Measurements from ENCODE around the gene NEDD9. TPM values are rescaled to one million over a fixed set of nuclear protein-coding genes. Genes with fewer than 3 reads are reported as not detected.

Gene NEDD9
- total and polyA plus RNA-seq, 2 of the 4 experiments (the other 2 are of a cell fraction): 7.6 to 16.5 TPM

DNA sequence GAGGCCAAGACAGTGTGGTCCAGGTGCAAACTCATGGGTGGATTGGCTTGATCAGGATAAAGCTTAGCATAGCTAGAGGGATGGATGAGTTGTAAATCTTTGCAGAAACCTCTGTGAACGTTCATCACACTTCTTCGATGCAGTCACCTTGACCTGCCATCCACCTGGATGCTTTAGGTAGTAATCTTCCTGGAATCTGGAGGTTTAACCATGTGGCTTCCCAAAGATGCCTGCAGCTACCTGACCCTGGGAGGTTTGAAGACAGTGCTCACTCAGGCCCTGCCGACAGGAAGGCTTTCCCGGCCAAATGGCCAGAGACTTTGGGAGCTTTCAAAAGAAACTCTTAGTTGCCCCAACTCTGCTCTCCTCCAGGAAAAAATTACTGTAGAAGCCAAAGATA, 65.5 kb downstream of the NEDD9 start:
- H4K91ac ChIP-seq (ENCODE audit: insufficient read depth, low read depth, low read length): no peak overlapping the region
- H2AK5ac ChIP-seq (ENCODE audit: low read depth, low read length): no peak overlapping the region
- no peaks in the 10 kb centered on the region for H3K36me3 ChIP-seq (ENCODE audit: control insufficient read depth, insufficient read depth, low read length)
- H3K4me2 ChIP-seq (ENCODE audit: low read depth, low read length): no peak overlapping the region
- no TSS peak for BruUV-seq (replicated peaks)
- ATAC-seq (ENCODE audit: low read depth): no peak
- H3K4ac ChIP-seq (ENCODE audit: low read depth, low read length): no peak overlapping the region
- no peak overlapping the region for H2BK20ac ChIP-seq (ENCODE audit: low read depth, low read length)
- no peak overlapping the region for H2BK120ac ChIP-seq (ENCODE audit: low read depth, low read length)
- DNase-seq: no peak
- no peak overlapping the region for H3K9ac ChIP-seq (ENCODE audit: low read depth, low read length)
- H4K5ac ChIP-seq (ENCODE audit: low read depth, low read length): no peak overlapping the region
- H3K27ac ChIP-seq (ENCODE audit: insufficient read depth, low read length): no peak overlapping the region
- H4K20me1 ChIP-seq (ENCODE audit: insufficient read depth, low read length): no peaks in the 10 kb centered on the region
- H3K9me1 ChIP-seq (ENCODE audit: insufficient read depth, low read length): peaks cover 6% of the 10 kb centered on the region
- no peak overlapping the region for H3K14ac ChIP-seq (replicated peaks; ENCODE audit: low read depth, low read length)
- dilution Hi-C loops (cut with HindIII; ENCODE audit: low sequenced_read_pairs, unreplicated experiment): no loop called here
- H2AFZ ChIP-seq (replicated peaks; ENCODE audit: low read length, poor library complexity): no peak overlapping the region
- H3K23ac ChIP-seq (ENCODE audit: low read depth, low read length): no peak overlapping the region
- no peak overlapping the region for H4K8ac ChIP-seq (ENCODE audit: low read depth in 2 of 2, low read length in 2 of 2)
- no peaks in the 10 kb centered on the region for H3K9me3 ChIP-seq (ENCODE audit: control insufficient read depth, insufficient read depth, low read length)
- no peaks in the 10 kb centered on the region for H3K27me3 ChIP-seq (ENCODE audit: control insufficient read depth, insufficient read depth, low read length)
- no peak overlapping the region for H3K4me3 ChIP-seq (ENCODE audit: insufficient read depth, low read depth, low read length)
- no peak overlapping the region for H3K18ac ChIP-seq (ENCODE audit: low read depth, low read length)
- in situ Hi-C loops (cut with MboI; ENCODE audit: low sequenced_read_pairs): no loop called here
- intact Hi-C loops (cut with micrococcal nuclease): no loop called here
- no peak for TF ChIP-seq MXI1 (IDR thresholded peaks at IDR 0.05; ENCODE audit: borderline replicate concordance, low read depth, low read length)
- TF ChIP-seq RCOR1 (IDR thresholded peaks at IDR 0.05; ENCODE audit: insufficient replicate concordance, low read length): no peak
- no peak for TF ChIP-seq RFX5 (IDR thresholded peaks at IDR 0.05; ENCODE audit: low read depth, low read length)
- no peak for TF ChIP-seq BHLHE40 (IDR thresholded peaks at IDR 0.05; ENCODE audit: low read depth, low read length)
- TF ChIP-seq FOS (IDR thresholded peaks at IDR 0.05; ENCODE audit: low read depth, low read length): no peak
- TF ChIP-seq NFE2L2 (IDR thresholded peaks at IDR 0.05; ENCODE audit: low read depth, low read length): no peak
- TF ChIP-seq, protein P1, sequence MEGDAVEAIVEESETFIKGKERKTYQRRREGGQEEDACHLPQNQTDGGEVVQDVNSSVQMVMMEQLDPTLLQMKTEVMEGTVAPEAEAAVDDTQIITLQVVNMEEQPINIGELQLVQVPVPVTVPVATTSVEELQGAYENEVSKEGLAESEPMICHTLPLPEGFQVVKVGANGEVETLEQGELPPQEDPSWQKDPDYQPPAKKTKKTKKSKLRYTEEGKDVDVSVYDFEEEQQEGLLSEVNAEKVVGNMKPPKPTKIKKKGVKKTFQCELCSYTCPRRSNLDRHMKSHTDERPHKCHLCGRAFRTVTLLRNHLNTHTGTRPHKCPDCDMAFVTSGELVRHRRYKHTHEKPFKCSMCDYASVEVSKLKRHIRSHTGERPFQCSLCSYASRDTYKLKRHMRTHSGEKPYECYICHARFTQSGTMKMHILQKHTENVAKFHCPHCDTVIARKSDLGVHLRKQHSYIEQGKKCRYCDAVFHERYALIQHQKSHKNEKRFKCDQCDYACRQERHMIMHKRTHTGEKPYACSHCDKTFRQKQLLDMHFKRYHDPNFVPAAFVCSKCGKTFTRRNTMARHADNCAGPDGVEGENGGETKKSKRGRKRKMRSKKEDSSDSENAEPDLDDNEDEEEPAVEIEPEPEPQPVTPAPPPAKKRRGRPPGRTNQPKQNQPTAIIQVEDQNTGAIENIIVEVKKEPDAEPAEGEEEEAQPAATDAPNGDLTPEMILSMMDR (conservative IDR thresholded peaks at IDR 0.05; ENCODE audit: low read depth, low read length): no peak
- no peak for TF ChIP-seq SMC3 (IDR thresholded peaks at IDR 0.05; ENCODE audit: low read depth, low read length)
- no peak for TF ChIP-seq MAFK (IDR thresholded peaks at IDR 0.05; ENCODE audit: low read depth, low read length)
- TF ChIP-seq, protein P2, sequence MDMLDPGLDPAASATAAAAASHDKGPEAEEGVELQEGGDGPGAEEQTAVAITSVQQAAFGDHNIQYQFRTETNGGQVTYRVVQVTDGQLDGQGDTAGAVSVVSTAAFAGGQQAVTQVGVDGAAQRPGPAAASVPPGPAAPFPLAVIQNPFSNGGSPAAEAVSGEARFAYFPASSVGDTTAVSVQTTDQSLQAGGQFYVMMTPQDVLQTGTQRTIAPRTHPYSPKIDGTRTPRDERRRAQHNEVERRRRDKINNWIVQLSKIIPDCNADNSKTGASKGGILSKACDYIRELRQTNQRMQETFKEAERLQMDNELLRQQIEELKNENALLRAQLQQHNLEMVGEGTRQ (IDR thresholded peaks at IDR 0.05; ENCODE audit: low read depth, low read length): no peak
- TF ChIP-seq CEBPB (IDR thresholded peaks at IDR 0.05; ENCODE audit: low read depth, low read length): no peak
- TF ChIP-seq CHD1 (IDR thresholded peaks at IDR 0.05; ENCODE audit: low read depth, low read length): no peak
- TF ChIP-seq RAD21 (IDR thresholded peaks at IDR 0.05; ENCODE audit: low read length): no peak
- no peak for TF ChIP-seq POLR2A (IDR thresholded peaks at IDR 0.05; ENCODE audit: low read depth, low read length)
- no peak for TF ChIP-seq MAZ (IDR thresholded peaks at IDR 0.05; ENCODE audit: borderline replicate concordance, low read depth, low read length)
- TF ChIP-seq, protein P3, sequence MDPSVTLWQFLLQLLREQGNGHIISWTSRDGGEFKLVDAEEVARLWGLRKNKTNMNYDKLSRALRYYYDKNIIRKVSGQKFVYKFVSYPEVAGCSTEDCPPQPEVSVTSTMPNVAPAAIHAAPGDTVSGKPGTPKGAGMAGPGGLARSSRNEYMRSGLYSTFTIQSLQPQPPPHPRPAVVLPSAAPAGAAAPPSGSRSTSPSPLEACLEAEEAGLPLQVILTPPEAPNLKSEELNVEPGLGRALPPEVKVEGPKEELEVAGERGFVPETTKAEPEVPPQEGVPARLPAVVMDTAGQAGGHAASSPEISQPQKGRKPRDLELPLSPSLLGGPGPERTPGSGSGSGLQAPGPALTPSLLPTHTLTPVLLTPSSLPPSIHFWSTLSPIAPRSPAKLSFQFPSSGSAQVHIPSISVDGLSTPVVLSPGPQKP (IDR thresholded peaks at IDR 0.05; ENCODE audit: borderline replicate concordance, low read depth, low read length): no peak
- H2BK15ac ChIP-seq (ENCODE audit: low read depth, low read length): no peak overlapping the region
- H3K4me1 ChIP-seq (ENCODE audit: control insufficient read depth, insufficient read depth, low read length): no peaks in the 10 kb centered on the region
- H3K79me1 ChIP-seq (ENCODE audit: low read depth in 1 of 2, low read length in 2 of 2): no peaks in the 10 kb centered on the region
- no CpG with 5 or more reads among the region's 4 CpGs for WGBS, 2 experiments (ENCODE audit: extremely low coverage in 2 of 2, insufficient read length in 1 of 2)
- ChIA-PET POLR2A (ENCODE audit: unreplicated experiment) (no interaction called here), CTCF (no interaction called here)
- H2BK5ac ChIP-seq (ENCODE audit: low read depth, low read length, poor library complexity, severe bottlenecking): no peak overlapping the region
- H2AK9ac ChIP-seq (replicated peaks; ENCODE audit: low read depth, low read length, poor library complexity): no peak overlapping the region
- H3K56ac ChIP-seq (ENCODE audit: extremely low read depth, insufficient read depth, low read length): no peak overlapping the region

All from IMR-90 (cell line).